ENCODE results near the gene CLASP1. TPM values are rescaled to one million over a fixed set of nuclear protein-coding genes. Genes with fewer than 3 reads are reported as not detected.

Gene CLASP1
- total RNA-seq, 6 experiments from 2014 or later, result 38.2 to 49.0 (median 41.1) TPM

- DNase-seq, result no peak
- no peak overlapping the region for H3K4me3 Mint-ChIP-seq
- H3K9me3 Mint-ChIP-seq, result no peaks in the 10 kb centered on the region
- H3K27ac Mint-ChIP-seq, result no peak overlapping the region
- peaks cover 56% of the 10 kb centered on the region for H3K4me1 Mint-ChIP-seq (ENCODE audit: low read depth)
- peaks cover 17% of the 10 kb centered on the region for H3K36me3 Mint-ChIP-seq (ENCODE audit: low read depth)
- TF ChIP-seq CTCF (IDR thresholded peaks at IDR 0.05), result no peak
- H3K27me3 Mint-ChIP-seq (ENCODE audit: insufficient read depth), result peaks cover 2% of the 10 kb centered on the region; the same call in 1 of the 2 replicates
Measured at GRCh38 chr2:121473512-121473911, 175.8 kb downstream of the CLASP1 start.

- no peak for TF ChIP-seq CTCF (IDR thresholded peaks at IDR 0.05)
- Mint-ChIP-seq H3K4me3 (0 out of 2 replicates have a peak overlapping the region, but pooled peaks have one; percentile 4), H3K27me3 (ENCODE audit: insufficient read depth) (peaks cover 2% of the 10 kb centered on the region; the same call in 1 of the 2 replicates), H3K36me3 (ENCODE audit: low read depth) (peaks cover 27% of the 10 kb centered on the region), H3K9me3 (no peaks in the 10 kb centered on the region), H3K4me1 (ENCODE audit: low read depth) (peaks cover 56% of the 10 kb centered on the region), H3K27ac (peak overlapping the region; percentile 63)
- no peak for DNase-seq
Measured at GRCh38 chr2:121472470-121472993, 176.7 kb downstream of the CLASP1 start.

- H3K36me3 Mint-ChIP-seq (ENCODE audit: low read depth), result peaks cover 34% of the 10 kb centered on the region
- H3K9me3 Mint-ChIP-seq, result no peaks in the 10 kb centered on the region
- H3K4me1 Mint-ChIP-seq (ENCODE audit: low read depth), result peaks cover 52% of the 10 kb centered on the region
- peak; percentile 43 for DNase-seq
- peak overlapping the region; percentile 63 for H3K27ac Mint-ChIP-seq
- H3K27me3 Mint-ChIP-seq (ENCODE audit: insufficient read depth), result peaks cover 2% of the 10 kb centered on the region; the same call in 1 of the 2 replicates
- 0 out of 2 replicates have a peak overlapping the region, but pooled peaks have one; percentile 4 for H3K4me3 Mint-ChIP-seq
- TF ChIP-seq CTCF (IDR thresholded peaks at IDR 0.05), result no peak
Measured at GRCh38 chr2:121471532-121472469, 177.5 kb downstream of the CLASP1 start.

GRCh38 chr2:121470917-121471316 is 178.3 kb downstream of the CLASP1 start:
- peaks cover 41% of the 10 kb centered on the region for H3K36me3 Mint-ChIP-seq (ENCODE audit: low read depth)
- H3K9me3 Mint-ChIP-seq, result no peaks in the 10 kb centered on the region
- no peak for DNase-seq
- TF ChIP-seq CTCF (IDR thresholded peaks at IDR 0.05), result no peak
- H3K27me3 Mint-ChIP-seq (ENCODE audit: insufficient read depth), result peaks cover 2% of the 10 kb centered on the region; the same call in 1 of the 2 replicates
- peaks cover 43% of the 10 kb centered on the region for H3K4me1 Mint-ChIP-seq (ENCODE audit: low read depth)
- H3K27ac Mint-ChIP-seq, result no peak overlapping the region
- H3K4me3 Mint-ChIP-seq, result no peak overlapping the region

- DNase-seq, result no peak
- H3K9me3 Mint-ChIP-seq, result no peaks in the 10 kb centered on the region
- H3K36me3 Mint-ChIP-seq (ENCODE audit: low read depth), result peaks cover 41% of the 10 kb centered on the region
- H3K27me3 Mint-ChIP-seq (ENCODE audit: insufficient read depth), result peaks cover 1% of the 10 kb centered on the region; the same call in 1 of the 2 replicates
- H3K4me3 Mint-ChIP-seq, result no peak overlapping the region
- peaks cover 37% of the 10 kb centered on the region for H3K4me1 Mint-ChIP-seq (ENCODE audit: low read depth)
- no peak for TF ChIP-seq CTCF (IDR thresholded peaks at IDR 0.05)
- no peak overlapping the region for H3K27ac Mint-ChIP-seq
Measured at GRCh38 chr2:121469356-121469755, 179.9 kb downstream of the CLASP1 start.

All from HFFc6 (cell line).